Measurements from ENCODE around the gene VTI1A.

DNA sequence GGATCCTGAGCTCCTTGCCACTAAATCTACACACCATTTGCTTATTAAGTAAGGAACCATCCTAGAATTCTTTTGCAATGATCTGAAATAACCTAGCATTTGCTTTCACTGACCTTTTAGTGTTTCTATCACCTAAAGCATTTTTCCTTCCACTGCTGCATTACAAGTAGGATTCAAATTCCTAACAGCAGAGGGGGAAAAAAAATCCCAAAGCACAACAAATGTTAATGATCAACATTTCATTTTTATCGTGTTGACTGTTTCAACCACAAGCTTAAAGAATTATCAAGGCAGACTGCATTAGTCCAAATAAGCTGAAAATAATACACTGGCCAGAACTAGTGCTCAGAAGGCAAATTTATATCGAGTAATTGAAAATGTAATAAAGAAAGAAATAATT is 328.4 kb downstream of the VTI1A start:
- TF ChIP-seq GABPA (IDR thresholded peaks at IDR 0.05 in 1 of 2, conservative IDR thresholded peaks at IDR 0.05 in 1 of 2) (no peak), RAD21 (IDR thresholded peaks at IDR 0.05) (peak; percentile 25 to 57), CTCF (IDR thresholded peaks at IDR 0.05; ENCODE audit: low read depth, low read length, missing input control) (peak; percentile 20), RXRA (IDR thresholded peaks at IDR 0.05) (no peak), ATF3 (IDR thresholded peaks at IDR 0.05) (no peak), YY1 (IDR thresholded peaks at IDR 0.05) (no peak), SP1 (IDR thresholded peaks at IDR 0.05) (no peak)
- TF ChIP-seq, protein P1, sequence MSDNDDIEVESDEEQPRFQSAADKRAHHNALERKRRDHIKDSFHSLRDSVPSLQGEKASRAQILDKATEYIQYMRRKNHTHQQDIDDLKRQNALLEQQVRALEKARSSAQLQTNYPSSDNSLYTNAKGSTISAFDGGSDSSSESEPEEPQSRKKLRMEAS (IDR thresholded peaks at IDR 0.05), result no peak

Data from liver (tissue), 3 donors.